Mucosa of descending colon (tissue), 3 donors: Measurements from ENCODE around the gene TMEM271. TPM values are rescaled to one million over a fixed set of nuclear protein-coding genes. Genes with fewer than 3 reads are reported as not detected.
"Not testable (repeated sequence)": the region's sequence is repeated elsewhere in the genome, so short reads cannot be mapped to it uniquely, and the experiment has no call there.

Source experiments
- ATAC-seq: fragments of 200-7000 bp; cut with Tn5 transposase; one replicate; pipeline ENCODE4 v1.9.1; 2020; ENCODE audit warnings: mild to moderate bottlenecking, moderate library complexity
- DNase-seq, 3 donors: peaks; one replicate each; pipeline ENCODE4 v3.0.0-alpha.2; 2020
- H3K36me3 ChIP-seq: fragments of 200-600 bp; one replicate; pipeline ENCODE4 v1.8.0; 2021; ENCODE audit warnings: low read depth, mild to moderate bottlenecking
- H3K4me1 ChIP-seq: fragments of 200-600 bp; one replicate; pipeline ENCODE4 v1.8.0; 2021; ENCODE audit warnings: low read depth, mild to moderate bottlenecking
- H3K4me3 ChIP-seq: fragments of 200-600 bp; one replicate; pipeline ENCODE4 v1.8.0; 2021; ENCODE audit warnings: mild to moderate bottlenecking
- H3K9me3 ChIP-seq: fragments of 200-600 bp; one replicate; pipeline ENCODE4 v1.8.0; 2021; ENCODE audit warnings: mild to moderate bottlenecking
- CTCF ChIP-seq: fragments of 200-600 bp; IDR thresholded peaks from one replicate; pipeline ENCODE4 v1.8.0; 2022; ENCODE audit warnings: antibody characterized with exemption, mild to moderate bottlenecking
- intact Hi-C, 2 donors: fragments of 100-400 bp; cut with DNase I in 1 of 2; cut with micrococcal nuclease in 1 of 2; formaldehyde crosslinking; loops; one replicate each; pipeline versions ENCODE4 v1.11.0 to v1.11.1; 2022; cut with DNase I, micrococcal nuclease
- total RNA-seq, 3 donors: library from RNA; stranded (reverse); fragmentation: NEBNext Ultra II Directional in 2 of 3; extraction: Animal tissue kit (Norgen Biotek cat#: 25700) in 2 of 3; gene quantifications; one replicate each; pipeline versions ENCODE4 v1.2.1 to v1.2.4, GENCODE V29; 2021 to 2023
- donor health status: DM: no; HTN: no; CAD: no; lungs with moderate emphysema.
- donor health status: DM: no; HTN: no; CAD: no.
- donor health status: DM: no; HTN: yes; CAD: no.

The TMEM271 gene
- total RNA-seq, 3 donors from 2014 or later: 0.35 TPM; not detected in 2

DNA sequence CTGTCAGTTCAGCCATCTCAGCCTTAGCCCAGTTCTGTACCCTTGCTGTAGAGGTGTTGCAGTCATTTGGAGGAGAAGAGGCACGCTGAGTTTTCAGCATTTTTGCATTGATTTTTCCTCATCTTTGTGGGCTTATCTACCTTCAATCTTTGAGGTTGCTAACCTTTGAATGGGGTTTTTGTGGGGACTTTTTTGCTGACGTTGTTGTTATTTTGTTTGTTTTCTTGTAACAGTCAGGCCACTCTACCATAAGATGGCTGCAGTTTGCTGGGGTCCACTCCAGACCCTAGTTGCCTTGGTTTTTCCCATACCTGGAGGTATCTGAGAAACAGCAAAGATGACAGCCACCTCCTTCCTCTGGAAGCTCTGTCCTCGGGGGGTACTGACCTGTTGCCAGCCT lies 22.8 kb upstream of the TMEM271 start:
- no peak for TF ChIP-seq CTCF
- no peaks in the 10 kb centered on the region for H3K9me3 ChIP-seq
- intact Hi-C loops: no loop called here
- H3K4me1 ChIP-seq: no peaks in the 10 kb centered on the region
- no peak for ATAC-seq
- H3K4me3 ChIP-seq: no peak overlapping the region
- H3K36me3 ChIP-seq: no peaks in the 10 kb centered on the region
- DNase-seq: no peak

GRCh38 chr4:592825-593520 lies 16.9 kb upstream of the TMEM271 start:
- ATAC-seq: no peak
- H3K9me3 ChIP-seq: no peaks in the 10 kb centered on the region
- no peak overlapping the region for H3K4me3 ChIP-seq

GRCh38 chr4:592178-592577 lies 16.1 kb upstream of the TMEM271 start:
- ATAC-seq, DNase-seq, H3K4me3 ChIP-seq, H3K36me3 ChIP-seq, H3K4me1 ChIP-seq, H3K9me3 ChIP-seq, intact Hi-C loops: not testable (repeated sequence)

More at GRCh38 chr4:592825-593520, 16.9 kb upstream of the TMEM271 start:
- no peaks in the 10 kb centered on the region for H3K4me1 ChIP-seq
- DNase-seq: no peak
- intact Hi-C loops: no loop called here
- no peak for TF ChIP-seq CTCF
- no peaks in the 10 kb centered on the region for H3K36me3 ChIP-seq

DNA sequence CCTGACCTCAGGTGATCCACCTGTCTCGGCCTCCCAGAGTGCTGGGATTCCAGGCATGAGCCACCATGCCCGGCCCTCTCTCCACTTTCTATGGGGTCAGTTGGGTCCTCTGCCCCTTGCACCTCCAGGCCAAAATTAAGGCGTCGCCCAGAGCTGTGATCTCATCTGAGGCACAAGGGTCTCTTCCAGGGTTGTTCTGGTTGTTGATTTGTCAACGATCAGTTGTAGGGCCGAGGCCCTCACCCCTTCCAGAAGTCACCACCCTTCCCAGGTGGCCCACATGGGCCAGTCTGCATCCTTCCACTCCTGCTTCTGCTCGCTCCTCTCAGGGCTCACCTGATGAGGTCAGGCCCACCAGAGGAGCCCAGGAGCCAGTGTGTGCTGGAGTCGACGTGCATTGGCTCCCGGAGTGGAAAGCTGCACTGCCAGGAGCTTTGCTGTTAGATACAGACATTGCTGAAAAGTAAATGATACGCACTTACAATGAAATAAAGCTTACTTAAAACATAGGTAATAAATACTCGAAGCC lies 14.3 kb upstream of the TMEM271 start:
- no peak for ATAC-seq
- H3K4me1 ChIP-seq: no peaks in the 10 kb centered on the region
- no peak overlapping the region for H3K4me3 ChIP-seq
- no peaks in the 10 kb centered on the region for H3K36me3 ChIP-seq
- DNase-seq: no peak
- H3K9me3 ChIP-seq: no peaks in the 10 kb centered on the region
- intact Hi-C loops: no loop called here
- no peak for TF ChIP-seq CTCF

DNA sequence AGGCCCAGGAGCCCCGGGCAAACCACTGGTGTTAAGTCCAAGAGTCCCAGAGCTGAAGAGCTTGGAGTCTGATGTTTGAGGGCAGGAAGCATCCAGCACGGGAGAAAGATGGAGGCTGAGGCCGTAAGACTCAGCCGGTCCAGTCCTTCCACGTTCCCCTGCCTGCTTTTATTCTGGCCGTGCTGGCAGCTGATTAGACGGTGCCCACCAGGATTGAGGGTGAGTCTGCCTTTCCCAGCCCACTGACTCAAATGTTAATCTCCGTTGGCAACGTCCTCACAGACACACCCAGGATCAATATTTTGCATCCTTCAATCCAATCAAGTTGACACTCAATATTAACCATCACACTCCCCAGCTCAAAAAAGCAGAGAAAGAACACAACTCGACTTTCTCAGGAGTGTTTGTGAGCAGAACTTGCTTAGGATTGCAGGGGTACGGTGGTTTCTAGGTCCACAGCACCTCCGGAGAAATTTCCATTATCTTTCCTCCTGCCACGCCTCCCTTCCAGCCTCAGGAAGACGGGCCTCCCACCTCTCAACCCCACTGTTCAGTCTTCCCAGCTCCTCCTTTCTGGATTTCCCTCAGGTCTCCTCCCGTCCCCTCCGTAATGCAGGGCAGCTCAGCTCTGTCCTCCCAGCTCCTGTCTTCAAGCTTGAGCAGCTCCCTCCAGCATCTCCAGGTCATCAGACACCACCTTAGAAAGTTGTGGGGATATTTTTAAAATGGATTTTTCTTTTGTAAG lies 13.3 kb upstream of the TMEM271 start:
- DNase-seq (no peak), ATAC-seq (no peak)
- no peaks in the 10 kb centered on the region for H3K9me3 ChIP-seq
- H3K4me1 ChIP-seq: no peaks in the 10 kb centered on the region
- no peak overlapping the region for H3K4me3 ChIP-seq
- no peaks in the 10 kb centered on the region for H3K36me3 ChIP-seq
- TF ChIP-seq CTCF: no peak
- intact Hi-C loops: no loop called here

DNA sequence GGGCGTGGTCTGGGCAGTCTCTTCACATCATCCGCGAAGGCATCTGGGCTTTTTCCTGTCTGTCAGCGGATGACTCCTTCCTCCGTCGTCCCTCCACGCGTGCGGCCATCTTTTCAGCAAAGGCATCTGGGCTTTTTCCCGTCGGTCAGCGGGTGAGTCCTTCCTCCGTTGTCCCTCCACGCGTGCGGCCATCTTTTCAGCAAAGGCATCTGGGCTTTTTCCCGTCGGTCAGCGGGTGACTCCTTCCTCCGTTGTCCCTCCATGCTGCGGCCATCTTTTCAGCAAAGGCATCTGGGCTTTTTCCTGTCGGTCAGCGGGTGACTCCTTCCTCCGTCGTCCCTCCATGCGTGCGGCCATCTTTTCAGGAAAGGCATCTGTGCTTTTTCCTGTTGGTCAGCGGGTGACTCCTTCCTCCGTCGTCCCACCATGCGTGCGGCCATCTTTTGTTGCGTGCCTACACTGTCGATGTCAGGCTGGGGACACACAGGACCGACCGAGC lies 12.3 kb upstream of the TMEM271 start:
- peaks cover 5% of the 10 kb centered on the region for H3K9me3 ChIP-seq
- intact Hi-C loops: no loop called here
- ATAC-seq: no peak
- no peak for TF ChIP-seq CTCF
- H3K4me1 ChIP-seq: no peaks in the 10 kb centered on the region
- H3K36me3 ChIP-seq: no peaks in the 10 kb centered on the region
- DNase-seq: no peak
- no peak overlapping the region for H3K4me3 ChIP-seq
